HepG2 (cell line): Measurements from ENCODE around the gene C10orf120. TPM values are rescaled to one million over a fixed set of nuclear protein-coding genes. Genes with fewer than 3 reads are reported as not detected.

Experiments
- ATAC-seq: fragments of 200-7000 bp; cut with Tn5 transposase; 3 replicates; pipeline ENCODE4 v1.9.1; 2020; ENCODE audit warnings: mild to moderate bottlenecking, moderate library complexity
- BruUV-seq: library from RNA; stranded (reverse); fragments of 400-500 nt; replicated peaks from 2 replicates; lab custom pipeline; 2021; lab: Mats Ljungman, UMichigan
- CTCF ChIA-PET: fragments of 300-600 bp; formaldehyde crosslinking; extraction: SDS; loops from one replicate; lab custom pipeline; 2021; ENCODE audit warnings: low total read pairs, inconsistent platforms, low intra/inter-chr PET ratio; lab: Yijun Ruan, JAX
- POLR2A ChIA-PET: fragments of 350-600 bp; sonication (Branson Sonifier 250); formaldehyde crosslinking; loops from one replicate; lab custom pipeline; 2020; ENCODE audit warnings: antibody characterized with exemption, inconsistent platforms; lab: Yijun Ruan, JAX
- DNase-seq: peaks from one replicate; pipeline ENCODE4 v3.0.0-alpha.2; 2015; ENCODE audit warnings: low spot score
- FAIRE-seq: peaks from 3 replicates; lab custom pipeline; 2011; peaks lifted over from hg19 to GRCh38; lab: Jason Lieb, UNC
- H2AFZ ChIP-seq: one replicate; pipeline ENCODE4 v1.6.1; 2011; ENCODE audit warnings: low read length, inconsistent platforms
- H3K27ac ChIP-seq: fragments of 300-600 bp; 3 replicates; pipeline ENCODE4 v1.8.0; 2011; ENCODE audit warnings: mixed run types, mild to moderate bottlenecking, mixed read lengths, low read length, inconsistent platforms; ENCODE audit not compliant: insufficient read depth; ENCODE audit errors: extremely low read length
- H3K27me3 ChIP-seq, 2 experiments: fragments of 200-600 bp in 1 of 2; 2 replicates in 1 of 2; 3 replicates in 1 of 2; pipeline versions ENCODE4 v1.6.0 to v1.8.0; 2011; ENCODE audit warnings: low read length in 2 of 2, mild to moderate bottlenecking in 2 of 2, moderate library complexity in 2 of 2, inconsistent platforms in 1 of 2; ENCODE audit not compliant: insufficient read depth in 2 of 2, control insufficient read depth in 1 of 2
- H3K36me3 ChIP-seq, 2 experiments: fragments of 200-600 bp in 1 of 2; replicated peaks in 1 of 2; 2 replicates in 1 of 2; 3 replicates in 1 of 2; pipeline versions ENCODE4 v1.5.1 to v1.8.0; 2011; ENCODE audit warnings: low read length in 2 of 2, inconsistent platforms in 1 of 2; ENCODE audit not compliant: insufficient read depth in 2 of 2, control insufficient read depth in 1 of 2
- H3K4me1 ChIP-seq: 2 replicates; pipeline ENCODE4 v1.5.1; 2012; ENCODE audit warnings: low read length, inconsistent platforms; ENCODE audit not compliant: insufficient read depth
- H3K4me2 ChIP-seq: 2 replicates; pipeline ENCODE4 v1.6.0; 2011; ENCODE audit warnings: low read depth, low read length, inconsistent platforms
- H3K4me3 ChIP-seq, 3 experiments: fragments of 200-600 bp in 1 of 3; sonication (generic), shearing (Covaris generic) in 1 of 3; replicated peaks in 1 of 3; 2 replicates each; pipeline ENCODE4 v1.5.1; 2011 to 2016; ENCODE audit warnings: low read length in 3 of 3, inconsistent platforms in 2 of 3, low read depth in 2 of 3, mild to moderate bottlenecking in 2 of 3, control low read depth in 1 of 3, mixed read lengths in 1 of 3; ENCODE audit not compliant: insufficient read depth in 1 of 3
- H3K79me2 ChIP-seq: one replicate; pipeline ENCODE4 v1.6.1; 2011; ENCODE audit warnings: low read length, inconsistent platforms; ENCODE audit not compliant: insufficient read depth
- H3K9ac ChIP-seq: 2 replicates; pipeline ENCODE4 v1.6.0; 2011; ENCODE audit warnings: mild to moderate bottlenecking, low read depth, low read length, inconsistent platforms; ENCODE audit not compliant: insufficient read depth
- H3K9me3 ChIP-seq: 2 replicates; pipeline ENCODE4 v1.5.1; 2012; ENCODE audit warnings: mild to moderate bottlenecking, low read length
- H4K20me1 ChIP-seq: 2 replicates; pipeline ENCODE4 v1.6.0; 2011; ENCODE audit warnings: inconsistent platforms, mild to moderate bottlenecking, low read length, moderate library complexity; ENCODE audit not compliant: insufficient read depth
- ONECUT2 ChIP-seq: sonication (generic); formaldehyde crosslinking; IDR thresholded peaks from 2 replicates; pipeline ENCODE4 v1.4.0; 2020; ENCODE audit warnings: missing genetic modification reagents
- POGK ChIP-seq: sonication (generic); formaldehyde crosslinking; conservative IDR thresholded peaks from 2 replicates; pipeline ENCODE4 v1.8.0; 2022; ENCODE audit warnings: mild to moderate bottlenecking, moderate library complexity, missing genetic modification reagents
- SMYD3 ChIP-seq: sonication (generic); formaldehyde crosslinking; IDR thresholded peaks from 2 replicates; pipeline ENCODE4 v1.8.1; 2023; ENCODE audit warnings: mild to moderate bottlenecking, missing genetic modification reagents
- SNAI1 ChIP-seq: sonication (generic); formaldehyde crosslinking; IDR thresholded peaks from 2 replicates; pipeline ENCODE4 v1.5.0; 2020; ENCODE audit warnings: mild to moderate bottlenecking, missing genetic modification reagents, borderline replicate concordance
- ZNF3 ChIP-seq: IDR thresholded peaks from 2 replicates; pipeline ENCODE4 v1.7.0; 2017; ENCODE audit warnings: inconsistent platforms
- ZNF335 ChIP-seq: sonication (generic); formaldehyde crosslinking; IDR thresholded peaks from 2 replicates; pipeline ENCODE4 v1.4.0; 2020; ENCODE audit warnings: missing genetic modification reagents
- WGBS: methylation state at CpG from one replicate; pipeline ENCODE4 v1.1.6; 2017; ENCODE audit warnings: low lambda C conversion rate; 5-methylcytosine and 5-hydroxymethylcytosine counted together
- in situ Hi-C: cut with HindIII; loops from 2 replicates; pipeline ENCODE4 v1.10.0; 2017; ENCODE audit warnings: low pct_unique_long_range_greater_than_20kb; ENCODE audit not compliant: extremely low pct_ligation_motif_present
- intact Hi-C: fragments of 100-400 bp; cut with micrococcal nuclease; formaldehyde crosslinking; loops from one replicate; pipeline ENCODE4 v1.10.0; 2022; ENCODE audit not compliant: unreplicated experiment
- polyA plus RNA-seq, 8 experiments: library from polyadenylated mRNA; depleted of rRNA in 3 of 8; stranded (reverse) in 7 of 8; unstranded in 1 of 8; fragments of >200 nt; fragmentation: Illumina TruSeq in 4 of 8; extraction: Trizol in 4 of 8; gene quantifications; 2 replicates each; pipeline versions ENCODE4 v1.2.1 to v1.2.3, GENCODE V29; 2011 to 2016; ENCODE audit warnings: low read depth in 4 of 8, missing spikeins in 1 of 8, mixed read lengths in 1 of 8; ENCODE audit not compliant: insufficient read depth in 1 of 8
- total RNA-seq, 5 experiments: library from RNA; depleted of rRNA; stranded (reverse); fragments of >200 nt; fragmentation: Illumina TruSeq; extraction: Trizol; gene quantifications; 2 replicates each; pipeline ENCODE4 v1.2.3, GENCODE V29; 2016; ENCODE audit warnings: low read depth in 1 of 5

Gene C10orf120
- total and polyA plus RNA-seq, 2 of the 13 experiments (the other 11 are each of a cell fraction or from before 2014, with no cell fraction given), result not detected

- TF ChIP-seq ONECUT2 (CRISPR knock-in tag) (no peak), ZNF3 (CRISPR knock-in tag) (no peak), SMYD3 (CRISPR knock-in tag) (no peak)
These were observed 41.1 kb downstream of the C10orf120 start (continued) for GRCh38 chr10:122658356-122659049.

GRCh38 chr10:122657729-122658128 lies 41.9 kb downstream of the C10orf120 start:
- in situ Hi-C loops, result no loop called here
- Histone ChIP-seq H3K4me2 (no peak overlapping the region), H3K4me3 (no peak overlapping the region), H3K27me3 (peaks cover 2 to 52% of the 10 kb centered on the region in 2 experiments; a peak in 3 of 5 replicates), H2AFZ (no peak overlapping the region), H3K36me3 (no peaks in the 10 kb centered on the region), H3K4me1 (no peaks in the 10 kb centered on the region), H3K79me2 (no peaks in the 10 kb centered on the region), H3K9ac (no peak overlapping the region), H4K20me1 (no peaks in the 10 kb centered on the region), H3K9me3 (no peaks in the 10 kb centered on the region), H3K27ac (no peak overlapping the region)
- WGBS, result 0% methylated on average over 3 of the region's 3 CpGs
- FAIRE-seq, result no peak
- ChIA-PET CTCF (no interaction called here), POLR2A (no interaction called here)
- DNase-seq, result no peak
- intact Hi-C loops, result no loop called here
- TF ChIP-seq POGK (CRISPR knock-in tag) (no peak), SNAI1 (CRISPR knock-in tag) (no peak), ZNF335 (CRISPR knock-in tag) (no peak)
- BruUV-seq, result no TSS peak
- no peak for ATAC-seq
